Renal cortex interstitium (tissue), 11 donors: ENCODE results near the gene CORO1C. TPM values are rescaled to one million over a fixed set of nuclear protein-coding genes. Genes with fewer than 3 reads are reported as not detected.
"Not testable (repeated sequence)": the region's sequence is repeated elsewhere in the genome, so short reads cannot be mapped to it uniquely, and the experiment has no call there.

ENCODE experiments used
- DNase-seq, 11 donors: peaks; one replicate each; pipeline ENCODE4 v3.0.0-alpha.2; 2013; ENCODE audit warnings: low read depth in 9 of 11, low spot score in 4 of 11; ENCODE audit errors: extremely low read depth in 1 of 11
- polyA plus RNA-seq, 3 donors: library from polyadenylated mRNA; unstranded; fragments of 120-200 nt; gene quantifications; one replicate each; pipeline ENCODE4 v1.2.1, GENCODE V29; 2013; ENCODE audit not compliant: insufficient read length in 3 of 3

The CORO1C gene
- polyA plus RNA-seq, 3 donors, result 56.2 to 65.8 (median 60.5) TPM

GRCh38 chr12:108666401-108666881 lies 64.9 kb downstream of the CORO1C start:
- DNase-seq, result no peak

- DNase-seq, result no peak
Measured at GRCh38 chr12:108665608-108666202, 65.6 kb downstream of the CORO1C start.

- peak; percentile 58 to 90 (median 80) for DNase-seq
Measured at GRCh38 chr12:108664338-108665258, 66.7 kb downstream of the CORO1C start.

- DNase-seq, result no peak
Measured at GRCh38 chr12:108663324-108664015, 67.8 kb downstream of the CORO1C start.

DNA sequence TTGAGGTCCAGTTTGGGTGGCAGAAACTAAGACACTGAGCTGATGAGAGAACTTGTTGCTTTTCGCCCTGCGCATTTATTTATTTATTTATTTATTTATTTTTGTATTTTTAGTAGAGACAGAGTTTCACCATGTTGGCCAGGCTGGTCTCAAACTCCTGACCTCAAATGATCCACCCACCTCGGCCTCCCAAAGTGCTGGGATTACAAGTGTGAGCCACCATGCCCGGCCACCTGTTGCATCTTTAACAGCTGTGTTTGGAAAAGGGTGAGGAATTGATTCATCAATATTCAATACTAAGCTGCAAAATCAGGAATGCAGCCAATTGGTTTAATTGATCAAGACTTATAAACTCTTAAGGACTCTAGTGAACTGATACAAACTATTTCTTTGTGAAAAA lies 73.2 kb downstream of the CORO1C start:
- not testable (repeated sequence) for DNase-seq

DNA sequence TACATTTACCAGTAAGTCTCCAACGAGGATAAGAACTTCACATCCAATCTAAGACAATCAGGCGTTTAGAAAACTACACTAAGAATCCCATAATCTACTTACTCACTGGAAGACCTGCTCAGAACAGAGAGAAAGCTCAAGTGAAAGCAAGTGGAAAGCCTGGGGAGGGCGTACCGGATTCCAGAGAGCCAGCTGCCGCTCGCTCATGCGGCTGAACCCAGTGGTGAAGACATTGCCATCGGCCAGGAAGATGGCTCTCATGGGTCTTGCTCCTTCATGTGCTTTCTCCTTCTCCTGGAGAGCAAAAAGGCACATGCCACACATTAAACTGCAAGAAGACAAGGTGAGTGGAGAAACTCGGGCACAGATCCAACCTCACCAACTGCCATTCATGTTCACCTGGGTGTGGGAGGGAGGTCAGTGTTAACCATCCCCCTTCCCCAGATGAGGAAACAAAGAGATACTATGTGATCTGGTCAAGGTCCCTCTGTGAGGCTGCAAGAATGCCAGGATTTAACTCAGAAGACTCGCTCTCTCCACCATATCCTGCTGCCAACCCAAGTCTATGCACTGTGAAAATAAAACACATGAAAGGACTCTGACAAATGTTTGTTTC lies 74.1 kb downstream of the CORO1C start:
- DNase-seq, result no peak

GRCh38 chr12:108656247-108656646 lies 75.1 kb downstream of the CORO1C start:
- not testable (repeated sequence) for DNase-seq

DNA sequence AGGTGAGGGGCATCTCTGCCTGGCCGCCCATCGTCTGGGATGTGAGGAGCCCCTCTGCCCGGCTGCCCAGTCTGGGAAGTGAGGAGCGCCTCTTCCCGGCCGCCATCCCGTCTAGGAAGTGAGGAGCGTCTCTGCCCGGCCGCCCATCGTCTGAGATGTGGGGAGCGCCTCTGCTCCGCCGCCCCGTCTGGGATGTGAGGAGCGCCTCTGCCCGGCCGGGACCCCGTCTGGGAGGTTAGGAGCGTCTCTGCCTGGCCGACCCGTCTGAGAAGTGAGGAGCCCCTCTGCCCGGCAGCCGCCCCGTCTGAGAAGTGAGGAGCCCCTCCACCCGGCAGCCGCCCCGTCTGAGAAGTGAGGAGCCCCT lies 75.5 kb downstream of the CORO1C start:
- not testable (repeated sequence) for DNase-seq

DNA sequence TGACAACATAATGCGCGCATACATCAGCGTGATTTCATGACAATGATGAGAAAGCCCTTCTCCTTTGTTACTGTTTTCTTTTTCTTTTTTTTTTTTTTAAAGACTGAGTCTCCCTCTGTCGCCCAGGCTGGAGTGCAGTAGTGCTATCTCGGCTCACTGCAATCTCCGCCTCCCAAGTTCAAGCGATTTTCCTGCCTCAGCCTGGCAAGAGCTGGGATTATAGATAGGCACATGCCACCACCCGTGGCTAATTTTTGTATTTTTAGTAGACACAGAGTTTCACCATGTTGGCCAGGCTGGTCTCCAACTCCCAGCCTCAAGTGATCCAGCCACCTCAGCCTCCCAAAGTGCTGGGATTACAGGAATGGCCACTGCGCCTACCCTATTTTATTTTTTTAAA lies 76.7 kb downstream of the CORO1C start:
- not testable (repeated sequence) for DNase-seq

DNA sequence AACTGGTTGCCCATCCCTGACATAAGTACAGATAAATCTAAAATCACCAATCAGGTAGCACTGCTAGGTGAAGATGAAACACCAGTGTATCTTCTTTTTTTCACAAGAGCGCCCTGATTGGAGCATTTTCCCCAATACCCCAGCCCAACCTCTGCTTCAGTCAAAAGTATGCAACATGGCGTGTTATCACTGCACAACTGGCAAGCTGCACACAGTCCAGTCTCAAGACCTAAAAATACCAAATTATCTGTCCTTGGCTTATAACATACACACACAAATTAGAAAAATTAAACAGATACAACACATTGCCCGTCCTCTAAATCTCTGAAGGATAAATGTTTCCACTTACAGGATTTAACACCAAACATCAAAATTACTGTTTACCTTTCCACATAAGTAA lies 77.4 kb downstream of the CORO1C start:
- DNase-seq, result no peak

DNA sequence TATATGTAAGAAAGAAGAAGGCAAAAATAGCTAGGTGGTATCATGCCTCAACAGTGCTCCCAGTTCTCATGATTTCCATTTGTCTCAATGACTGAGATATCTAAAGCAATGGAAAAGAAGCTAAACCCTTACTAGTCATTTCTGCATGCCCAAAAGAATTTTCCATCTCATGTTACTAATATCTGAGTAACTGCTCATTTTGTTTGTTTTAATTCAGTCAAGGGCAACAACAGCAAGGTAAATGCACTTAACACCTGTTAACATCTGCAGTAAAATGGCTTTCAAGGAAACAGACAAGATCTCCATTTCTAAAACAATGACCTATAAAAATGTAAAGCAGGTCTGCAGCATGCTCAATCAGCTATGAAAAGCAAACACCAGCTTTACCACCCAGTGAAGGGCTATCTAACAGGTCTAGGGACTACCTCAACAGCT lies 78.2 kb downstream of the CORO1C start:
- no peak for DNase-seq

DNA sequence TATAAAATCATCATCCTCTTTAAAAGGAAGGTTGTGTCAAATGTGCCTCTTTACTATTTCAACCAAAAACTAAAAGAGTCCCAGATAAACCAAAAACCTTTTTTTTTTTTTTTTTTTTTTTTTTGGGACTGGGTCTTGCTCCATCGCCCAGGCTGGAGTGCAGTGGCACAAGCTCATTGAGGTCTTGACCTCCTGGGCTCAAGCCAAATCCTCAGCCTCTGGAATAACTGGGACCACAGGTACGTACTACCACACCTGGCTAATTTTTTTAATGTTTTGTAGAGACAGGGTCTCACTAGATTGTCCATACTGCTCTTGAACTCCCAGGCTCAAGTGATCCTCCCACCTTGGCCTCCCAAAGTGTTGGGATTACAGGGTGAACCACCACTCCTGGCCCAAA lies 81.2 kb downstream of the CORO1C start:
- no peak for DNase-seq

- no peak for DNase-seq
Measured at GRCh38 chr12:108649669-108650068, 81.6 kb downstream of the CORO1C start.

DNA sequence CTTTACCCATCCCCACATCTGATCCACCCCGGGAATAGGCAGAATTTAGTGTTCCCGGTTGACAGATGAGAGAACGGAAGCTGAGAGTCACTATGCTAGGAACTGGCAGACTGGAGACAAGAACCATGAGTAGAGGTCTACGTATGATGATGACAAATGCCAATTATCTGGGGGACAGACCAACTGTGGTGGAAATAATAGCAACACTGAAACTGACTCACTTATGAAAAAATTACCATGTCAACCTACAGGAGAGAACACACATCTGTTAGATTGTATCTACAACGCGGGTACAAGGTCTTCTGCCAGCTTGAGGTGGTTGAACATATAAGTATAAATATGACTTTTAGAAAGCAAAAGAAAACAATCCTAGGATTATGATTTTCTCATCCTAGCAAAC lies 82.2 kb downstream of the CORO1C start:
- DNase-seq, result no peak

DNA sequence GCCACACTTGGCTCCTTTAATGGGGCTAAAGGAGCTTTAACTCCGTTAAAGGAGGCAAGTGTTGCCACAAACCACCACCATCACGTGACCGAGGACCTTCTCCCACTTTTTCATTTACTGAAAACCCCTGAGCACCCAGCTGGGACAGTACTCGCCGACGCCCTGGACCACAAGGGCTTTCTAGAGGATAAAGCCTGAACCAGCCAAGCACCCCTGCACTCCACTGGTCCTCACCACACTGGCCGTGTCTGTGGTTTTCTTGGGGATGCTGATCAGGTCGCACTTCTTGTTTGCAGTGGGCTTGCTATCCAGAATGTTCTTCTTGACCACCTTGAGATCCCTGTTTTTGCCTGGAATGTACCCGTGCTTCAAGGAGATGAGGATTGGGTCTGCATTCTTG lies 82.9 kb downstream of the CORO1C start:
- DNase-seq, result no peak

GRCh38 chr12:108647585-108648287 lies 83.6 kb downstream of the CORO1C start:
- no peak for DNase-seq

DNA sequence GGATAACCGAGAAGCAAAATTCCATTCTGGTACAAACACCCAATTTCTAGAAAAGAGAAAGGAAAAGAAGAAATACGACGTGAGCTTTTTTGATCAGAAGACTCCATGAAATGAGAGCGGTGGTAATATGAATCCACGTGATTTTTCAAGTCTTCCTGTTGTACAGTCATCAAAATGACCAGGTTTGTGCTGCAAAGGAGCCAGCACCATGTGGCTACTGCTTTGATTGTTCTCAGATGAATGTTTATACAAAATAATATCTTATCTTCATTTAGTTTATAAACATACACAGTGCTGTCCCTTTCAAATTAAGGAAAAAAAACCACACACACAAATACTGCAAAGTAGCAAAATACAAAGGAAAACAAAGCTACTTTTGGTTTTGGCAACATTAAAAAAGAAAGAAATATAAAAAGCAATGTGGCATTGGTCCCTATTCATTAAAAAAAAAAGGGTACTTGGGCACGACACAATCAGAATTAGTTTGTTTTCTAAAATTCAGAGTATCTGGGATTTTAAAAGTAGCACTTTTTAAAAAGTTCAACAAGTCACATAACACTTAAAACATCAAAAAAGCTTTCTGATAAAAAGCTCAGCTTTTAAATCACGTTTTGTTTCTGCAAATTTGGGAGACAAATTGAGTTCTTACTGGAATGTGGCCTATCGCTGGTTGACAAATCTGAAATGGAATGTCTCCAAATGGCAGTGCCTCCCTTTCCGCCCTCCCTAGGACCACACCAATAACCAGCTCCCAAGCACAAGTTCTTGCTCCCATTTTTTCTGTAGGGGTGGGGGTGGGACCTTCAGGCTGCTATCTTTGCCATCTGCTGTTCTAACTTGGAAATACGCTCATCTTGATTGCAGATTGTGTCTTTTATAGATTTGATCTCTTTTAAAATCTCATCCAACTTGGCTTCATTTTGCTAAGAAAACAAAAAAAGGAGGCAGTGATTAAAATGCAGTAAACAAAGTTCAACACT lies 84.4 kb downstream of the CORO1C start:
- DNase-seq, result no peak
